ENCODE results near the gene RNF182.

- TF ChIP-seq CHD2 (IDR thresholded peaks at IDR 0.05; ENCODE audit: low read length, partially characterized antibody) (no peak), ZC3H11A (IDR thresholded peaks at IDR 0.05) (no peak), RCOR1 (IDR thresholded peaks at IDR 0.05; ENCODE audit: low read depth, low read length) (no peak), PBX3 (IDR thresholded peaks at IDR 0.05) (no peak), EP300 (IDR thresholded peaks at IDR 0.05) (no peak), MAFK (IDR thresholded peaks at IDR 0.05; ENCODE audit: partially characterized antibody) (no peak), POLR2A (IDR thresholded peaks at IDR 0.05; ENCODE audit: low read length) (no peak), USF2 (IDR thresholded peaks at IDR 0.05) (no peak), MAX (IDR thresholded peaks at IDR 0.05) (no peak), NR3C1 (IDR thresholded peaks at IDR 0.05) (no peak), HOXA7 (CRISPR knock-in tag; IDR thresholded peaks at IDR 0.05) (no peak), BHLHE40 (IDR thresholded peaks at IDR 0.05; ENCODE audit: low read depth, low read length) (no peak)
- TF ChIP-seq, protein P1, sequence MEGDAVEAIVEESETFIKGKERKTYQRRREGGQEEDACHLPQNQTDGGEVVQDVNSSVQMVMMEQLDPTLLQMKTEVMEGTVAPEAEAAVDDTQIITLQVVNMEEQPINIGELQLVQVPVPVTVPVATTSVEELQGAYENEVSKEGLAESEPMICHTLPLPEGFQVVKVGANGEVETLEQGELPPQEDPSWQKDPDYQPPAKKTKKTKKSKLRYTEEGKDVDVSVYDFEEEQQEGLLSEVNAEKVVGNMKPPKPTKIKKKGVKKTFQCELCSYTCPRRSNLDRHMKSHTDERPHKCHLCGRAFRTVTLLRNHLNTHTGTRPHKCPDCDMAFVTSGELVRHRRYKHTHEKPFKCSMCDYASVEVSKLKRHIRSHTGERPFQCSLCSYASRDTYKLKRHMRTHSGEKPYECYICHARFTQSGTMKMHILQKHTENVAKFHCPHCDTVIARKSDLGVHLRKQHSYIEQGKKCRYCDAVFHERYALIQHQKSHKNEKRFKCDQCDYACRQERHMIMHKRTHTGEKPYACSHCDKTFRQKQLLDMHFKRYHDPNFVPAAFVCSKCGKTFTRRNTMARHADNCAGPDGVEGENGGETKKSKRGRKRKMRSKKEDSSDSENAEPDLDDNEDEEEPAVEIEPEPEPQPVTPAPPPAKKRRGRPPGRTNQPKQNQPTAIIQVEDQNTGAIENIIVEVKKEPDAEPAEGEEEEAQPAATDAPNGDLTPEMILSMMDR (IDR thresholded peaks at IDR 0.05), result no peak
- TF ChIP-seq, protein P2, sequence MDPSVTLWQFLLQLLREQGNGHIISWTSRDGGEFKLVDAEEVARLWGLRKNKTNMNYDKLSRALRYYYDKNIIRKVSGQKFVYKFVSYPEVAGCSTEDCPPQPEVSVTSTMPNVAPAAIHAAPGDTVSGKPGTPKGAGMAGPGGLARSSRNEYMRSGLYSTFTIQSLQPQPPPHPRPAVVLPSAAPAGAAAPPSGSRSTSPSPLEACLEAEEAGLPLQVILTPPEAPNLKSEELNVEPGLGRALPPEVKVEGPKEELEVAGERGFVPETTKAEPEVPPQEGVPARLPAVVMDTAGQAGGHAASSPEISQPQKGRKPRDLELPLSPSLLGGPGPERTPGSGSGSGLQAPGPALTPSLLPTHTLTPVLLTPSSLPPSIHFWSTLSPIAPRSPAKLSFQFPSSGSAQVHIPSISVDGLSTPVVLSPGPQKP (IDR thresholded peaks at IDR 0.05; ENCODE audit: low read depth, low read length), result no peak
Observed at GRCh38 chr6:13929196-13929595, 4.4 kb downstream of the RNF182 start.

Measured in A549 (cell line).